Central memory CD4-positive, alpha-beta T cell (primary cell): ENCODE data around the gene FAM169A.
"Not testable (repeated sequence)": the region's sequence is repeated elsewhere in the genome, so short reads cannot be mapped to it uniquely, and the experiment has no call there.

Experiments used
- DNase-seq: peaks from one replicate; pipeline ENCODE4 v3.0.0; 2022
- total RNA-seq, 3 experiments: gene quantifications; one replicate each; lab custom pipeline; 2026; lab: John Stamatoyannopoulos, UW

Gene FAM169A
- 29.7 to 70.8 (median 61.1) reads per million in 3 experiments for total RNA-seq

GRCh38 chr5:74865804-74866595 is at the start of gene FAM169A:
TSS of gene FAM169A (minus strand) at chr5:74866387. CDS start at chr5:74841676, 24,711 bp downstream.
- peak; percentile 55 for DNase-seq

GRCh38 chr5:74915488-74915887 is 49.3 kb upstream of the FAM169A start:
- DNase-seq, result no peak

DNA sequence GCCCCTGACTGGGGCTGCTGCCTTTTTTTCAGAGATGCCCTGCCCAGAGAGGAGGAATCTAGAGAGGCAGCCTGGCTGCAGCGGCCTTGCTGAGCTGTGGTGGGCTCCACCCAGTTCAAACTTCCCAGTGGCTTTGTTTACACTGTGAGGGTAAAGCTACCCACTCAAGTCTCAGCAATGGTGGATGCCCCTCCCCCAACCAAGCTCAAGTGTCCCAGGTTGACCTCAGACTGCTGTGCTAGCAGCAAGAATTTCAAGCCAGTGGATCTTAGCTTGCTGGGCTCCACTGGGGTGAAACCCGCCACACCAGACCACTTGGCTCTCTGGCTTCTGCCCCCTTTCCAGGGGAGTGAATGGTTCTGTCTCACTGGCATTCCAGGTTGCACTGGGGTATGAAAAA is 45.2 kb upstream of the FAM169A start:
- not testable (repeated sequence) for DNase-seq

DNA sequence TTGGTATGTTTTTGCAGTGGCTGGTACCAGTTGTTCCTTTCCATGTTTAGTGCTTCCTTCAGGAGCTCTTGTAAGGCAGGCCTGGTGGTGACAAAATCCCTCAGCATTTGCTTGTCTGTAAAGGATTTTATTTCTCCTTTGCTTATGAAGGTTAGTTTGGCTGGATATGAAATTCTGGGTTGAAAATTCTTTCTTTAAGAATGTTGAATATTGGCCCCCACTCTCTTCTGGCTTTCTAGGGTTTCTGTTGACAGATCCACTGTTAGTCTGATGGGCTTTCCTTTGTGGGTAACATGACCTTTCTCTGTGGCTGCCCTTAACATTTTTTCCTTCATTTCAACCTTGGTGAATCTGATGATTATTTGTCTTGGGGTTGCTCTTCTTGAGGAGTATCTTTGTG is 43.7 kb upstream of the FAM169A start:
- DNase-seq, result not testable (repeated sequence)

- DNase-seq, result not testable (repeated sequence)
Observed at GRCh38 chr5:74908237-74908636, 42.0 kb upstream of the FAM169A start.

GRCh38 chr5:74904713-74905112 is 38.5 kb upstream of the FAM169A start:
- not testable (repeated sequence) for DNase-seq

DNA sequence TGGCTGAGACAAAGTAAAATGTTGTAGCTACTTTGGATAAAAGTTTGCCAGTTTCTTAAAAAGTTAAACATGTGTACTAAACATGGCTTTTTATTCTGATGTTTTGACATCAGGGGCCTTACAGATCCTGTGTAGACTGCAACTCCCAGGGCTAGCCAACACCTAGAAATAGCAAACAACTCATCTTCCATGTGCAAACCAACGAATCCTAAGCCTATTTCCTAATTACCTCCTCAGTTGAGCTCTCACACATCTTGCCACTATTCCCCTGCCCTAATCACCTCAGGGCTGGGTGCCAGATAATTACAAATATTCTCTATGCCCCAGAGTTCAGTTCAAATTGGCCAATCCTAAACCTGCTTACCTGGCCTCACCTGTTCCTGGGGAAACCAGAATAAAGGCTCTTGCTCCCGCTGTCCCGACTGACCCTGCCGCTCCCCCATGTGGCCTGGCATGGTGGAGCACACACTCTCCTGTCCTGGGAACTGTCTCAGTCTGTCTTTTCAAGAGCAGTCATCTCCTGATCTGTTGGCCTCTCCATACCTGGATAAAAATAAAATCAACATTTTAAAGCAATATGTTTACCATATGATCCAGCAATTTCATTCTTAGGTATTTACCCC is 37.1 kb upstream of the FAM169A start:
- peak; percentile 33 for DNase-seq

DNA sequence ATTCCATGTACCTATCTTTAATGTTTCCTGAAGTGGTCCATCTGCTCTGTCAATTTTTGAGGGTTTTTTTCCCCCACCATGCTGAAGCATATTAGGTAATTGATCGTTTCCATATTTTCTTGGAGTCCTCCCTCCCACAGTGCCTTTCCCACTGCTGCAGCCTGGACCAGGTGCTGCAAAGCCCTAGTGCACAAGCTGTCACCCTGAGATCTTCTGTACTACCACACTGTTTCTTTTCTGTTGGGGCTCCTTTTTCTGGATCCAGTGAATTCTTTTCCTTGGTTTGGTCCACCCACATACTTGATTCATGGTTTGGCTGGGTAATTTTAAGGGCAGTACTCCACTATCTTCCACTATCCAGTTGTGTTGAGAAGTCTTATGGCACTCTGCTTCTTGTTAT is 30.9 kb upstream of the FAM169A start:
- no peak for DNase-seq

- DNase-seq, result no peak
Observed at GRCh38 chr5:74895906-74896305, 29.7 kb upstream of the FAM169A start.

- no peak for DNase-seq
Observed at GRCh38 chr5:74894351-74894750, 28.2 kb upstream of the FAM169A start.

DNA sequence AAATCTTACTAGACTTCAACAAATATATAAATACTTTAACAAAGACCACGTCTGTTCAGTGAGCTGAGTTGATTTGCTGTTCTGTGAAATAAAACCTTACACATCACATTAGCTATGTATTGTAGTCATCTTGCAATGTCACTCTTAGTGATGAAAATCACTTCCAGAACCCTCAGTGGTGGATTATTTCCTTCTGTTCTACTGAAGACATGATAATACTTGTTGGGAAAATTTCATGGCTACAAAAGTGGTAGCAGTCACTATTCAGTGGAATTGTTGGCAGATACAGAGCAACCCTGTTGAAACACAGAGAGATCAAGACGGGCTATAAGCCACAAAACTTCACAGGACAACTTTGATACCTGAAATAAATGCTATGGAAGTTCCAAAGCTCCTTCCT is 26.7 kb upstream of the FAM169A start:
- DNase-seq, result no peak

- no peak for DNase-seq
Observed at GRCh38 chr5:74889523-74890105, 23.4 kb upstream of the FAM169A start.

DNA sequence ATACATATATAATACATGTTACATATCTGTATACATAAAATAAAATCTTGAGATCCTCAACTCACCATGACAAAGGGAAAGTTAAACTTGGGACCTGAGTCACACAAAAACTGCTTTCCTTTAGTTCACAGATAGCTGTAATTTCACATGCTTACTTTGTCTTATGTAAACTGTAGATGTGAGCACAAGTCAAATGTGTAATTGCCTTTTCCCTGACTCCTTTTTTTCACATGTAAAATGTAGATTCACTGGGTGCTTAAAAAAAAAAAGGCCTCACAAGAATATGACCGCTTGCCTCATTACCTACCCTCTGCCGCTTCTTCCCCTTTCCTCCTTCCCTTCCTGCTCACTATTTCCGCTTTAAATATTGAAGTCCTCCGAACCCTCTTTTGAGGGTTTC is 21.9 kb upstream of the FAM169A start:
- DNase-seq, result no peak

DNA sequence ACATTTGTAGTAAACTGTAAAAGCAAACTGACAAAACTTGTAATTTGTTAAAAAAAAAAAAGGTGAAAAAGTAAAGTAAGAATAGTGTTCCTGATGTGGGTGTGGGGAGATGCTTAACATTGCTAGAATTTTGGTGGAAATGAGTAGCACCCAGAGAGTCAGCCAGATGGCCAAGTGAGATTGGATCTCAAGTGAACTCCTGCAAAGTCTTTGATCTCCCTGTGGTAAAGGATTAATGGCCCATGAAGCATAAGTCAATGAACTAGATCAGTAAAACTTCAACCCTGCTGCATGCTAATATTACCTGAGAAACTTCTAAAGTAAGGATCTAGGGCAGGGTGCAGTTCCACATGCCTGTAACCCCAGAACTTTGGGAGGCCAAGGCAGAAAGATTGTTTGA is 19.0 kb upstream of the FAM169A start:
- no peak for DNase-seq

- not testable (repeated sequence) for DNase-seq
Observed at GRCh38 chr5:74882379-74883134, 16.4 kb upstream of the FAM169A start.

GRCh38 chr5:74877624-74878304 is 11.6 kb upstream of the FAM169A start:
- no peak for DNase-seq

- no peak for DNase-seq
Observed at GRCh38 chr5:74875994-74876791, 10.0 kb upstream of the FAM169A start.

DNA sequence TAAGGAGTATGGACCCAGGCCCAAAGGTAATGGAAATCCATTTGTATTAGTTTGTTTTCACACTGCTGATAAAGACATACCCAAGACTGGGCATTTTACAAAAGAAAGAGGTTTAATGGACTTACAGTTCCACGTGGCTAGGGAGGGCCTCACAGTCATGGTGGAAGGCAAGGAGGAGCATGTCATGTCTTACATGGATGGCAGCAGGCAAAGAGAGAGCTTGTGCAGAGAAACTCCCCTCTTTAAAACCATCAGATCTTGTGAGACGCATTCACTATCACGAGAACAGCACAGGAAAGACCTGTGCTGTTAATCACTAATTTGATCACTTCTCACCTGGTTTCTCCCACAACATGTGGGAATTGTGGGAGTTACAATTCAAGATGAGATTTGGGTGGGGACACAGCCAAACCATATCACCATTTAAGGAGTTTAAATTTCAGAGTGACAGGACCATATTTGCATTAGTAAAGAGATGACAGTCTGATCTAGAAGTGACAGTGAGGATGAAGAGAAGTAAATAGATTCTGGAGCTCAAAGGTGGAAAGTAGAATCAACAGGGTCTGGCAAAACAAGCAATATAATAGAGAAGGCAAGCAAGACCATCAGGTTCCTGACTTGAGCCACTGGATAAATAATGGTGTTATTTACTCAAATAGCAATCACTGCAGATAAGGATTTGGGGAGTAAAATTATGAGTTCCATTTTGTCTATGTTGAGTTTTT is 7.5 kb upstream of the FAM169A start:
- no peak for DNase-seq

- no peak for DNase-seq
Observed at GRCh38 chr5:74870299-74871067, 4.3 kb upstream of the FAM169A start.

- not testable (repeated sequence) for DNase-seq
Observed at GRCh38 chr5:74869414-74869813, 3.2 kb upstream of the FAM169A start.
